HG03575 (cell line): ENCODE measurements around the gene SLC24A4.

ENCODE experiments used
- ATAC-seq: cut with Tn5 transposase; IDR thresholded peaks from one replicate; pipeline ENCODE4 v1.9.1; 2021; ENCODE audit not compliant: unreplicated experiment, insufficient number of reproducible peaks, low FRiP score; ENCODE audit errors: extremely low read depth

SLC24A4 gene

DNA sequence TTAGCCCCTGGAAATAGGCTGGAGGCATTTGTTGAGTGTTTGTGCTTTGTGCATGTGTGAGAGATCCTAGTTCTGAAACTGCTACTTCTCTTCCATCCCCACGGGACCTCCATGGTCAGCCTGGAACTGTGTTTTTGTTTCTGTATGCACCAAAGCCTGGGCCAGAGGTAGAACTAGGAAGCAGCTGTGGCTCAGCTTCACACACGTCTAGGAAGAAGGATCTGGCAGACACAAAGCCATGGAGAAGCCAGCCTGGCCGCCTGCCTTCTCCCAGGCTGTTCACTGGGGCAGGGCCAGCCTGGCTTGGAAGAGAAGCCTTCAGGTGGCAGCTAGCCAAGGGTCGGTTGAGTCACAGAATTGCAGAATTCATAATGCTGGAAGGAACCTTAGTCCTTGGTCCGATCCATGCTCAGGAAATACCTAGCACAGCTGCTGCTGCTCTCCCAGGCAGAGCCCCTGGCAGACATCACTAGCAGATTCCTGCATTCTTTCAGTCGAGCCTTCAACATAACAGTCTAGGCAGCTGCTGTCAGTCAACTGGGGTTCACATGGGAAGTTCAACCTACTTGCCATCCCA, 217.6 kb downstream of the SLC24A4 start:
- ATAC-seq = no peak

DNA sequence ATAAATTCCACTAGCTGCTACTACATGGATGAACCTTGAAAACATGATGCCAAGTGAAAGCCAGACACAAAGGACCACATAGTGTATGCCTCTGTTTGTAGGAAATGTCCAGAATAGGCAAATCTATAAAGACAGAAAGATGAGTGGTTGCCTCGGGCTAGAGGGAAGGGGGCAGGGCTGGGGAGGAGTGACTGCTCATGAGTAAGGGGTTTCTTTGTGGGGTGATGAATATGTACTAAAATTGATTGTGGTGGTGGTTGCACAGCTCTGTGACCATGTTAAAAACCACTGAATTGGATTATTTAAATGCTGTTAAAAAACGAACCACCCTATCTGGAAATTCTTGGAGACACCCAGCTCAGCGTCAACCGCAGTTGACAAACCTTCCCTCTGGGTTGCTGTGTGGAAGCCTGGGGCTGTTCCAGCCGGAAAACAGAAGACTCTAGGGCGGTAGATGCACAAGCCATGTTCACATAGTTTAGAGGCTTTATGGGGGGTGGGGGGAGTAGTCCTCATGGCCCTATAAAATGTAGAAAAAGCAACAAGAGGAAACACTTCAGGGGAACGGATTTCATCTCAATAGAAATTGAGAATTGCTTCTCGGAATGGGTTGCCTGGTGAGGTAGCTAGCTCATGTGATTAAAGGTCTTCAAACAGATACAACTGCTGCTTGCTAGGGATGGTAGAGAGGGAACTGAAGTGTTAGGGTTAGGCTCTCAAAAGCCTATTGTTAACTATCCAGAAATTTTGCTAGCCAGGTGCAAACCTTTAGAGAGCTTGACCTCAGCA, 220.0 kb downstream of the SLC24A4 start:
- no peak for ATAC-seq

DNA sequence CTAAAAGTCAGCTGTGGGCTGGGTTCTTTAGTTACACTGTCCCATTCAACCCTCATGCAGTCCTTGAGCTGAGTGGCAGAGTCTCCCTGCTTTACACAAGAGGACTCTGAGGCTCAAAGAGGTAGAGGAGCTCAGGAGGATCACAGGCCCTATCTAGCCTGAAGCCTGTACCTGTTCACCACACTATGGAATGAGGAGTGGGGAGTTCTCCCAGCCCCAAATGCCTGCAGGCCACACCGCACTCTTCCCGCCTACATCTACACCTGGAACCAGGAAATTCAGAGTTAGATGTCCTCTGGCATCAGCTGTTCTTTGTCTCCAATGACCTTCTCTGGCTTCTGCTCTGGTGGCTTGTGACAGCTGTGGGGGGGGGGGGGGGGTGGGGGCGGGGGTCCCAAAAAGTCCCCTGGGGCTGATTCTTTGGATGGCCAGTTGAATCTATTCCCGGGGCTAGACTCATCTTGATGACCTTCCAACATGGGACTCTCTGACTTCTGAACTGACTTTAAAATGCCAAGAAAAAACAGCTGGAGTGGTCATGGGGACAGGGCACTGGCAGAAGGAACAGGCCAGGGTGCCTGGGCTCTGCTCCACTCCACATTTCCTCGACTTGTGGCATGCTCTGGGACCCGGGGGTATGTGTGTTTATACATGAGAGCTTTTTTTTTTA, 221.2 kb downstream of the SLC24A4 start:
- no peak for ATAC-seq

DNA sequence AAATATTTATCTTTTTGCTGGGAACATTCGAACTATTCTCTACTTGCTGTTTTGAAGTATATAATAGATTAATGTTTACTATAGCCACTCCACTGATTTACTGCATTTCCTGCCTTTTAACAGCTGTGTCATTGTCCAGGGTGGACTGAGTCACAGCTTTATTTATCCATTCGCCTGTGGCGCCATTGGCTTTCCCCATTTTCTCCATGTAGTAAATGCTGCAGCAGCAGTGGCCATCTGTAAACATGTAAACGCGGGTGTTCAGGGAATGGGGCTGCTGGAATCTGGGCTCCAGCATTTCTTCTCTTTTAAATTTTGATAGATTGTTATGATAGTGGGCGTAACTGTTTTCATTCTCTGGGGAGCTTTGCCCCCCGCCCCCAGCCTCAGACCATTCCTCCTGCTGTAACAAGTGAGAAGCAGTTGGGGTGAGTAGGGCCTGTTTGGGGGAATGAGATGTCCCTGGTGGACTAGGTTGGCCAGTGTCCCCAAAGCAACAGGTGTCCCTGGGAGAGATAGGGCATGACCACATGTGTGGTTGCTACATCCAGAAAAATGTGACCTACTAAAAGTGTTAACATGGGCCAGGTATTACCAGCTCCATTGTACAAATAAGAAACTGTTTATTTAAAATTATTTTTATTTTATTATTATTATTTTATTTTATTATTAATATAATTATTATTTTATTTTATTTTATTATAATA, 223.5 kb downstream of the SLC24A4 start:
- no peak for ATAC-seq

DNA sequence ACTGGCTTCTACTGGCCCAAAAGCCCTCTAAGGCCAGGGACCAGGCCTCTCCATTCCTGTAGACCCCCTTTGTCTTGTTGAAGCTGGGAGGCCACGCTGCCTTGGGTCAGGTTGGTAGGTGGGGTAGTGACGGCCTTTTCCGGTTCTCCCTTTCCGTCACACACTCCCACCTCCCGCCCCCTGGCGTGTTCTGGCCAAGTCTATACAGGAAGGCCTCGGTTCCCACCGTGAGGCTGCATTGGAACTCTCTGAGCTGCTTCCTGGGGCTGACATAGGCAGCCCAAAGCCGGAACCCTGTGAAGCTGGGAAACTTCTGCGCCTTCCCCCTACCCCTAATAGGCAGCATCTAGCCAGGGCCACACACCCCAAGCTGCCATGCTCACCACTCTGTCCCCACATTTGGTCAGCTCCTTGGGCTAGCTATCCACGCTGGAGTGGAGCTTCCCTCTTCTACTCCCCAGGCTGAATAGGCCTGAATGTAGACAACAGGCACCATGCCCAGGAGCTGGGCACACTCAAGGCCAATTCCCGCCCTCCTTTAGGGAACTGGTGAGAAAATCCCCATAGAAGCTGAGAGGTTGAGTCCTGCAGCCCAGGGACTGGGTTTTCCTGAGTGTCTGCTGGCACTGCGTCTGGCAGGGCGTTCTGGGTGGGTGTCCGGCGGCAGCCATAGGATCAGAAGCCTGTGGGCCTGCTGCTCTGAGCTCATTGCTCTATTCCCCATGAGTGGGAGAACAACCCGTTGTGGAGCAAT, 226.3 kb downstream of the SLC24A4 start:
- no peak for ATAC-seq

DNA sequence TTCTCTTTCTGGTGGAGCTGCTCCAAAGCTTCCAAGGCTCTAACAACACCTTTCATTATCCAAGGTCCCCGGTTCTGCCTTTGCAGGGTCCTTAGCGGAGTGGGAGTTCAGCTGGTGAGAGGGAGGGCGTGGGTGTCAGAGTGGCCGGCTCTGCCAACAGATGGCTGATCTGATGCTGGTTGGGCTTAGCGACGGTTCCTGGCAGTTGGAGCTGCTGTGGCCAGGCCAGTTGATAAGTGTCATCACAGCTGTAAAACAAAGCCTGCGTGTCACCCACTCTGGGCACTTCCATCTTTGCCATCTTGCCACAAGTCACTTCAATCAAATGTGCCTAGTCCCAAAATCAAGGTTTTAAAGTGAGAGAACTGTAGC, 226.9 kb downstream of the SLC24A4 start:
- no peak for ATAC-seq
